IPS DF 4.7 (cell line): ENCODE results near the gene LRWD1.

Source experiments
- DNase-seq: peaks from one replicate; pipeline ENCODE4 v3.0.0-alpha.2; 2013; ENCODE audit warnings: low spot score; ENCODE audit errors: extremely low read depth

The LRWD1 gene

GRCh38 chr7:102464577-102465280 is at the start of gene LRWD1, which contains the start of gene ALKBH4:
LRWD1 (plus strand) TSS chr7:102464984; CDS start chr7:102465081, 97 bp downstream.
ALKBH4 (minus strand) TSS chr7:102464863; CDS start chr7:102464836, 27 bp downstream.
- DNase-seq: peak; percentile 60

GRCh38 chr7:102415685-102416225 is 49.0 kb upstream of the LRWD1 start:
- no peak for DNase-seq

GRCh38 chr7:102416406-102416805 is 48.4 kb upstream of the LRWD1 start:
- no peak for DNase-seq

- DNase-seq: no peak
Measured at GRCh38 chr7:102417105-102417504, 47.7 kb upstream of the LRWD1 start.

GRCh38 chr7:102418592-102418991 is 46.2 kb upstream of the LRWD1 start:
- no peak for DNase-seq

- DNase-seq: no peak
Measured at GRCh38 chr7:102421706-102422240, 43.0 kb upstream of the LRWD1 start.

- DNase-seq: no peak
Measured at GRCh38 chr7:102424129-102424551, 40.6 kb upstream of the LRWD1 start.

- DNase-seq: no peak
Measured at GRCh38 chr7:102424787-102425218, 40.0 kb upstream of the LRWD1 start.

GRCh38 chr7:102425639-102426267 is 39.0 kb upstream of the LRWD1 start:
- DNase-seq: no peak

GRCh38 chr7:102426268-102427018 is 38.3 kb upstream of the LRWD1 start:
- DNase-seq: no peak

GRCh38 chr7:102427019-102427405 is 37.8 kb upstream of the LRWD1 start:
- DNase-seq: no peak

- no peak for DNase-seq
Measured at GRCh38 chr7:102429141-102429899, 35.5 kb upstream of the LRWD1 start.

- no peak for DNase-seq
Measured at GRCh38 chr7:102431617-102432298, 33.0 kb upstream of the LRWD1 start.

- no peak for DNase-seq
Measured at GRCh38 chr7:102432442-102433218, 32.2 kb upstream of the LRWD1 start.

GRCh38 chr7:102433219-102434038 is 31.4 kb upstream of the LRWD1 start, which contains the start of gene ORAI2:
ORAI2 (plus strand) TSS chr7:102433575; CDS start chr7:102438957, 5,382 bp downstream.
- no peak for DNase-seq

GRCh38 chr7:102434039-102434486 is 30.7 kb upstream of the LRWD1 start:
- DNase-seq: no peak

GRCh38 chr7:102436118-102436517 is 28.7 kb upstream of the LRWD1 start:
- DNase-seq: no peak
